Measurements from ENCODE around the gene AP3D1.

DNA sequence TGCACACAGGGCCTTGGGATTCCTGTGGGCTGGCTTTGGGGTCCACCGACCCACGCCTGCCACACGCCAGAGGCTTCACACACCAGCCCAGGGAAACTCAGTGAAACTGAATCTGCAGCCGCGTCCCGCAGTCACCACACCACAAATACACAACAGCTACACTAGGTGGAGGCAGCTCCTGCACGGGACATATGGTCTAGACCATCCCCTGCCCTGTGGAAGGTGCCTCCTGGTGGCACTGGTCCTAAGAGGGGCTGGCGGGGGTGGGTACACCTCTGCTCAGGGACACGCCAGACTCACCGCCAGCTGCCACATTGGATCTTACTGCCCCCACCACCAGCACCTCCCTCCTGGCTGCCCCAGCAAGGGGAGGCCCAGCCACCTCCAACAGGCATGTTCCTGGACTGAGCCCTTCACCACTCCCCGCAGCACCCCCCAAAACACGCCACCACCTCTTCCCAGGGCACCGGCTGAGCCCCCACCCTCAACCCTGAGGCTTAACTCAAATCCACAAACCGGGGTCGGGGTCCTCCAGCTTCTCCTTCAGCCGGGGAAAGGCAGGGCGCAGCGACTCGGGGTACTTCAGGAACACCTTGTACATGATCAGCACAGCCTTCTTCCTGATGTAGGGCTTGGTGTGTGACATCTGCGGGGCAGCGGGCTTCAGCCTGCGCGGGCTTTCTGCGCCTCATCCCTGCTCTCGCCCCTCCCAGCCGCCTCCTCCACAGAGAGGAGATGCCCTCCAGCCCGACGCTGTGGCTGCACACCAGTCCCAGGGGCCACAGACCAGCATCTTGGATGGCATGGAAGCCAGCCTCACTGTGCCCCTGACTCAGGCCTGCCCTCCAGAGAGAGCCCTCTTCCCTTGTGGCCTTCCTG, 21.2 kb downstream of the AP3D1 start:
- TF ChIP-seq, protein P1, sequence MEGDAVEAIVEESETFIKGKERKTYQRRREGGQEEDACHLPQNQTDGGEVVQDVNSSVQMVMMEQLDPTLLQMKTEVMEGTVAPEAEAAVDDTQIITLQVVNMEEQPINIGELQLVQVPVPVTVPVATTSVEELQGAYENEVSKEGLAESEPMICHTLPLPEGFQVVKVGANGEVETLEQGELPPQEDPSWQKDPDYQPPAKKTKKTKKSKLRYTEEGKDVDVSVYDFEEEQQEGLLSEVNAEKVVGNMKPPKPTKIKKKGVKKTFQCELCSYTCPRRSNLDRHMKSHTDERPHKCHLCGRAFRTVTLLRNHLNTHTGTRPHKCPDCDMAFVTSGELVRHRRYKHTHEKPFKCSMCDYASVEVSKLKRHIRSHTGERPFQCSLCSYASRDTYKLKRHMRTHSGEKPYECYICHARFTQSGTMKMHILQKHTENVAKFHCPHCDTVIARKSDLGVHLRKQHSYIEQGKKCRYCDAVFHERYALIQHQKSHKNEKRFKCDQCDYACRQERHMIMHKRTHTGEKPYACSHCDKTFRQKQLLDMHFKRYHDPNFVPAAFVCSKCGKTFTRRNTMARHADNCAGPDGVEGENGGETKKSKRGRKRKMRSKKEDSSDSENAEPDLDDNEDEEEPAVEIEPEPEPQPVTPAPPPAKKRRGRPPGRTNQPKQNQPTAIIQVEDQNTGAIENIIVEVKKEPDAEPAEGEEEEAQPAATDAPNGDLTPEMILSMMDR (conservative IDR thresholded peaks at IDR 0.05; ENCODE audit: low read depth, low read length) = no peak
- TF ChIP-seq EZH2 (IDR thresholded peaks at IDR 0.05; ENCODE audit: low read length, unreplicated experiment) = no peak

All from PC-3 (cell line).